COLO829 (cell line): Measurements from ENCODE around the gene ASTN1.

ENCODE experiments used
- DNase-seq: peaks from one replicate; pipeline ENCODE4 v3.0.0; 2012; ENCODE audit warnings: low spot score

The ASTN1 gene

GRCh38 chr1:176838276-176838995 is 326.1 kb downstream of the ASTN1 start:
- DNase-seq, result no peak

GRCh38 chr1:176837708-176838107 is 326.8 kb downstream of the ASTN1 start:
- DNase-seq, result no peak

- DNase-seq, result no peak
Measured at GRCh38 chr1:176831150-176831549, 333.4 kb downstream of the ASTN1 start.

- DNase-seq, result no peak
Measured at GRCh38 chr1:176829261-176829660, 335.3 kb downstream of the ASTN1 start.

GRCh38 chr1:176826265-176826664 is 338.2 kb downstream of the ASTN1 start:
- DNase-seq, result no peak

- no peak for DNase-seq
Measured at GRCh38 chr1:176820391-176821031, 344.0 kb downstream of the ASTN1 start.

- no peak for DNase-seq
Measured at GRCh38 chr1:176816232-176816631, 348.3 kb downstream of the ASTN1 start.

- DNase-seq, result no peak
Measured at GRCh38 chr1:176815621-176816020, 348.9 kb downstream of the ASTN1 start.

- DNase-seq, result no peak
Measured at GRCh38 chr1:176811511-176812288, 352.8 kb downstream of the ASTN1 start.

- DNase-seq, result no peak
Measured at GRCh38 chr1:176809292-176809691, 355.2 kb downstream of the ASTN1 start.
